ENCODE measurements around the gene PTGER2.
A peak's percentile ranks its signal among the peaks of the same experiment; 100 is the strongest.

Gene PTGER2, protein sequence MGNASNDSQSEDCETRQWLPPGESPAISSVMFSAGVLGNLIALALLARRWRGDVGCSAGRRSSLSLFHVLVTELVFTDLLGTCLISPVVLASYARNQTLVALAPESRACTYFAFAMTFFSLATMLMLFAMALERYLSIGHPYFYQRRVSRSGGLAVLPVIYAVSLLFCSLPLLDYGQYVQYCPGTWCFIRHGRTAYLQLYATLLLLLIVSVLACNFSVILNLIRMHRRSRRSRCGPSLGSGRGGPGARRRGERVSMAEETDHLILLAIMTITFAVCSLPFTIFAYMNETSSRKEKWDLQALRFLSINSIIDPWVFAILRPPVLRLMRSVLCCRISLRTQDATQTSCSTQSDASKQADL

DNA sequence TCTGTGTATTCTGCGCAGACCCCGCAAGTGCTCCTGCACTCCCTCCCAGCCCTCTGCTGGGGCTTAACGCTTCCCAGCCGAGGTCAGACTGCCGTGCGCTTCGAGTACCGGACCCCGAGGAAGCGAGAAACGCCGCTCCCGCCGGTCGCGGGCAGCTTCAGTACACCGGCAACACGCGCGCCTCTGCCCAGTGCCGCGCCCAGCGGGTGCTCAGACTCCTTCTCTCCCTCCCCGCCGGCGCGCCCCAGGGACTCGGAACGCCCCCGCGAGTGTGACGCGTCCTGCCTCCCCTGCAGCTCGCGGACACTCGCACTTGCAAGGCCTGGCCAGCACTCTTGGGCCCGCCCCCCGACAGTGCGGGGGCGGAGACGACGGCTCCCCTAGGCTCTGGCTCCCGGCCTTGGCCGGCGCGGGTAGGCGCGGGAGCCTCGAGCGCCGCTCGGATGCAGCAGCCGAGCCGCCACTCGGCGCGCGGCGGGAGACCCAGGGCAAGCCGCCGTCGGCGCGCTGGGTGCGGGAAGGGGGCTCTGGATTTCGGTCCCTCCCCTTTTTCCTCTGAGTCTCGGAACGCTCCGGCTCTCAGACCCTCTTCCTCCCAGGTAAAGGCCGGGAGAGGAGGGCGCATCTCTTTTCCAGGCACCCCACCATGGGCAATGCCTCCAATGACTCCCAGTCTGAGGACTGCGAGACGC, at the start of gene PTGER2:
Gene PTGER2, plus strand, starts transcription at position 410 of the 692 bp plus-strand sequence. Its CDS starts 237 bp downstream, at position 647.
- no peak within 1 kb of the TSS for H3K27ac ChIP-seq
- TF ChIP-seq ZFX (IDR thresholded peaks at IDR 0.05; ENCODE audit: borderline replicate concordance), result no peak
- TF ChIP-seq, protein P1, sequence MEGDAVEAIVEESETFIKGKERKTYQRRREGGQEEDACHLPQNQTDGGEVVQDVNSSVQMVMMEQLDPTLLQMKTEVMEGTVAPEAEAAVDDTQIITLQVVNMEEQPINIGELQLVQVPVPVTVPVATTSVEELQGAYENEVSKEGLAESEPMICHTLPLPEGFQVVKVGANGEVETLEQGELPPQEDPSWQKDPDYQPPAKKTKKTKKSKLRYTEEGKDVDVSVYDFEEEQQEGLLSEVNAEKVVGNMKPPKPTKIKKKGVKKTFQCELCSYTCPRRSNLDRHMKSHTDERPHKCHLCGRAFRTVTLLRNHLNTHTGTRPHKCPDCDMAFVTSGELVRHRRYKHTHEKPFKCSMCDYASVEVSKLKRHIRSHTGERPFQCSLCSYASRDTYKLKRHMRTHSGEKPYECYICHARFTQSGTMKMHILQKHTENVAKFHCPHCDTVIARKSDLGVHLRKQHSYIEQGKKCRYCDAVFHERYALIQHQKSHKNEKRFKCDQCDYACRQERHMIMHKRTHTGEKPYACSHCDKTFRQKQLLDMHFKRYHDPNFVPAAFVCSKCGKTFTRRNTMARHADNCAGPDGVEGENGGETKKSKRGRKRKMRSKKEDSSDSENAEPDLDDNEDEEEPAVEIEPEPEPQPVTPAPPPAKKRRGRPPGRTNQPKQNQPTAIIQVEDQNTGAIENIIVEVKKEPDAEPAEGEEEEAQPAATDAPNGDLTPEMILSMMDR (IDR thresholded peaks at IDR 0.05), result peak; percentile 13; the same call in 1 of the 2 replicates

DNA sequence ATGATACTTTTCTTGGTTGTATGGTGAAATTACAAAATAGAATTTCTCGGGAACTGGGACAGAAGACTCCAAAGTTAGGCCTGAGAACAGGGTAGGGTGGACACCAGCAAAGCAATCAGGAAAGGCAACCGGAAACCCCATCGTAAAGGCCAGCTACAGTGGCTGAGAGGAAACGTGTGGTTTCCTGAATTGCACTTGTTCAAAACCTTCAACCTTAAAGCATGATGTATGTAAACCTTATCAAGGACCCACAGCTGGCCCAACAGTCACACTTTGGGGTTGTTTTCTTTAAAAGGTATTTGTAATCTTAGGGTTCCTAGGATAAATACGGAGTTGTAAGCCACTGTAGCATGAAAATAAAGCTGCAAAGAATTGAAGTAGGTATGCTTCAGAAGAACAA, 48.9 kb upstream of the PTGER2 start:
- H3K27ac ChIP-seq, result no peak overlapping the region
- TF ChIP-seq ZFX (IDR thresholded peaks at IDR 0.05; ENCODE audit: borderline replicate concordance), result no peak
- TF ChIP-seq, protein P1 (IDR thresholded peaks at IDR 0.05), result no peak

GRCh38 chr14:52266179-52266578, 47.9 kb upstream of the PTGER2 start:
- TF ChIP-seq, protein P1 (IDR thresholded peaks at IDR 0.05), result no peak
- no peak for TF ChIP-seq ZFX (IDR thresholded peaks at IDR 0.05; ENCODE audit: borderline replicate concordance)
- no peak overlapping the region for H3K27ac ChIP-seq

GRCh38 chr14:52266782-52267181, 47.3 kb upstream of the PTGER2 start:
- TF ChIP-seq, protein P1 (IDR thresholded peaks at IDR 0.05), result no peak
- no peak for TF ChIP-seq ZFX (IDR thresholded peaks at IDR 0.05; ENCODE audit: borderline replicate concordance)
- H3K27ac ChIP-seq, result no peak overlapping the region

DNA sequence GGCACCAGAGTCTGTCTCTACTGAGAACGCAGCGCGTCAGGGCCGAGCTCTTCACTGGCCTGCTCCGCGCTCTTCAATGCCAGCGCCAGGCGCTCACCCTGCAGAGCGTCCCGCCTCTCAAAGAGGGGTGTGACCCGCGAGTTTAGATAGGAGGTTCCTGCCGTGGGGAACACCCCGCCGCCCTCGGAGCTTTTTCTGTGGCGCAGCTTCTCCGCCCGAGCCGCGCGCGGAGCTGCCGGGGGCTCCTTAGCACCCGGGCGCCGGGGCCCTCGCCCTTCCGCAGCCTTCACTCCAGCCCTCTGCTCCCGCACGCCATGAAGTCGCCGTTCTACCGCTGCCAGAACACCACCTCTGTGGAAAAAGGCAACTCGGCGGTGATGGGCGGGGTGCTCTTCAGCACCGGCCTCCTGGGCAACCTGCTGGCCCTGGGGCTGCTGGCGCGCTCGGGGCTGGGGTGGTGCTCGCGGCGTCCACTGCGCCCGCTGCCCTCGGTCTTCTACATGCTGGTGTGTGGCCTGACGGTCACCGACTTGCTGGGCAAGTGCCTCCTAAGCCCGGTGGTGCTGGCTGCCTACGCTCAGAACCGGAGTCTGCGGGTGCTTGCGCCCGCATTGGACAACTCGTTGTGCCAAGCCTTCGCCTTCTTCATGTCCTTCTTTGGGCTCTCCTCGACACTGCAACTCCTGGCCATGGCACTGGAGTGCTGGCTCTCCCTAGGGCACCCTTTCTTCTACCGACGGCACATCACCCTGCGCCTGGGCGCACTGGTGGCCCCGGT, 46.4 kb upstream of the PTGER2 start, which contains the start of gene PTGDR:
Gene PTGDR, plus strand, starts transcription at position 198 of the 778 bp plus-strand sequence. Its CDS starts 117 bp downstream, at position 315.
- H3K27ac ChIP-seq, result no peak within 1 kb of the TSS

DNA sequence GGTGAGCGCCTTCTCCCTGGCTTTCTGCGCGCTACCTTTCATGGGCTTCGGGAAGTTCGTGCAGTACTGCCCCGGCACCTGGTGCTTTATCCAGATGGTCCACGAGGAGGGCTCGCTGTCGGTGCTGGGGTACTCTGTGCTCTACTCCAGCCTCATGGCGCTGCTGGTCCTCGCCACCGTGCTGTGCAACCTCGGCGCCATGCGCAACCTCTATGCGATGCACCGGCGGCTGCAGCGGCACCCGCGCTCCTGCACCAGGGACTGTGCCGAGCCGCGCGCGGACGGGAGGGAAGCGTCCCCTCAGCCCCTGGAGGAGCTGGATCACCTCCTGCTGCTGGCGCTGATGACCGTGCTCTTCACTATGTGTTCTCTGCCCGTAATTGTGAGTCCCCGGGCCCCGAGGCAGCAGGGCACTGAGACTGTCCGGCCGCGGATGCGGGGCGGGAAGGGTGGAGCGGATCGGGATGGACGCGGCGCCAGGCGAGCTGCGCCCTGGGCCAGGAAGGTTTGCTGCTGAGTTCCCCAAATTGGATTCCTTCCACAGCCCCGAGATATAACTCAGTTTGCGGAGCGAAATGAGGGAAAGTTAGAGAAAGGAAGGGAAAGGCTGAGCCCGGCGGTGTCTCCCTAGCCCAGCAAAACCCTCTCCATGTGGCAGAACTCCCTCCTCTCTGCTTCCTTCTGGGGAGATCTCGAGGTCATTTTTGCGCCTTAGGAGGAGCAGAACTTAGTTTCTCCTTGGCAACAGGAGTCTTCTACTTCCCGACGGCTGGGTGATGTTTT, 45.6 kb upstream of the PTGER2 start:
- TF ChIP-seq, protein P1 (IDR thresholded peaks at IDR 0.05), result no peak
- no peak for TF ChIP-seq ZFX (IDR thresholded peaks at IDR 0.05; ENCODE audit: borderline replicate concordance)

More for the DNA sequence above, 46.4 kb upstream of the PTGER2 start, which contains the start of gene PTGDR:
- TF ChIP-seq, protein P1 (IDR thresholded peaks at IDR 0.05), result no peak
- TF ChIP-seq ZFX (IDR thresholded peaks at IDR 0.05; ENCODE audit: borderline replicate concordance), result no peak

More for the DNA sequence above, 45.6 kb upstream of the PTGER2 start:
- no peak overlapping the region for H3K27ac ChIP-seq
